Measurements from ENCODE around the gene TTC34.

DNA sequence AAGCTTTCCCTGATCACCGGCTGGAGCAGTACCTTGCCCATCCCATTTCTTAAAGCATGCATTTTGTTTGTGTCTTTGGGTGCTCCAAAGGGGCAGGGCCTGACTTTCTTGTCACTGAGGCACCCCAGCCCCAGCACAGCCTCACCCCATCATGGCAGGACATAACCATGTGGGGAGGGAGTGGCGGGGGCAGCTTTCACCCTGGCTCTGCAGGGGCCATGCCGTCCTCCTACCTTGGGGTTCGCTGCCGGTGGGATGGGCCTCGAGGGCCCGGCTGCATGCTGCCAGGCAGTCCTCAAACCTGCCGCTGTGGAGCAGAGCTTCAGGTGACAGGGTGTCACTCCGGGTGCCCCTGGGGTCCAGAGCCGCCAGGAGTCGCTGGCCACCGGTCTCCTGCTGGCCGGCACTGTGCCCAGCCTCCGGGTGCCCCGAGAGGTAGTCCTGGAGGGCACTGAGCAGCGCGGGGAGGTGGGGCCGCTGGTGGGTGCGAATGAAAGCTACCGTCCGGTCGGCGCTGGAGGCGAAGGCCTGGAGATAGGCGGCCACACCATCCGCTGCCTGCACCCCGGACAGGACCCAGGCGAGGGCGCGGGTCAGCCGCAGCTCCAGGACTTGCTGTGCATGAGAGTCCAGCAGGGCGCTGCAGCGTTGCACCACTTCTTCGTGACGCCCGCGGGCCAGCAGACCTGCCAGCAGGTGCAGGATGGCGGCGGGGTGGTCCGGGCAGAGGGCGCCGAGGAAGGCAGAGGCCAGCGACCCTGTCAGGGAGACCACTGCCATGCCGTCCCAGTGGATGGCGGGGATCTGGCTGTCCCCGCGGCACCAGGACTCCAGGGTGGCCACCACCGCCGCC, 1.5 kb downstream of the TTC34 start:
- TF ChIP-seq, protein P1, sequence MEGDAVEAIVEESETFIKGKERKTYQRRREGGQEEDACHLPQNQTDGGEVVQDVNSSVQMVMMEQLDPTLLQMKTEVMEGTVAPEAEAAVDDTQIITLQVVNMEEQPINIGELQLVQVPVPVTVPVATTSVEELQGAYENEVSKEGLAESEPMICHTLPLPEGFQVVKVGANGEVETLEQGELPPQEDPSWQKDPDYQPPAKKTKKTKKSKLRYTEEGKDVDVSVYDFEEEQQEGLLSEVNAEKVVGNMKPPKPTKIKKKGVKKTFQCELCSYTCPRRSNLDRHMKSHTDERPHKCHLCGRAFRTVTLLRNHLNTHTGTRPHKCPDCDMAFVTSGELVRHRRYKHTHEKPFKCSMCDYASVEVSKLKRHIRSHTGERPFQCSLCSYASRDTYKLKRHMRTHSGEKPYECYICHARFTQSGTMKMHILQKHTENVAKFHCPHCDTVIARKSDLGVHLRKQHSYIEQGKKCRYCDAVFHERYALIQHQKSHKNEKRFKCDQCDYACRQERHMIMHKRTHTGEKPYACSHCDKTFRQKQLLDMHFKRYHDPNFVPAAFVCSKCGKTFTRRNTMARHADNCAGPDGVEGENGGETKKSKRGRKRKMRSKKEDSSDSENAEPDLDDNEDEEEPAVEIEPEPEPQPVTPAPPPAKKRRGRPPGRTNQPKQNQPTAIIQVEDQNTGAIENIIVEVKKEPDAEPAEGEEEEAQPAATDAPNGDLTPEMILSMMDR (IDR thresholded peaks at IDR 0.05): no peak
- no peak for TF ChIP-seq POLR2A (IDR thresholded peaks at IDR 0.05)

All from esophagus squamous epithelium (tissue), 4 donors.